GM21515 (cell line): ENCODE data around the gene DTX3.
"Not testable (repeated sequence)": the region's sequence is repeated elsewhere in the genome, so short reads cannot be mapped to it uniquely, and the experiment has no call there.

ENCODE experiments used
- ATAC-seq: cut with Tn5 transposase; IDR thresholded peaks from one replicate; pipeline ENCODE4 v1.9.1; 2021; ENCODE audit not compliant: unreplicated experiment

DTX3 gene

GRCh38 chr12:57582440-57582839 is 22.2 kb upstream of the DTX3 start:
- ATAC-seq = no peak

- peak; percentile 90 for ATAC-seq
Observed at GRCh38 chr12:57583008-57583831, 21.4 kb upstream of the DTX3 start.

- ATAC-seq = no peak
Observed at GRCh38 chr12:57584050-57584449, 20.6 kb upstream of the DTX3 start.

- no peak for ATAC-seq
Observed at GRCh38 chr12:57584690-57585089, 19.9 kb upstream of the DTX3 start.

GRCh38 chr12:57585156-57585555 is 19.5 kb upstream of the DTX3 start:
- no peak for ATAC-seq

- no peak for ATAC-seq
Observed at GRCh38 chr12:57586128-57586527, 18.5 kb upstream of the DTX3 start.

GRCh38 chr12:57586832-57587429 is 17.7 kb upstream of the DTX3 start:
- no peak for ATAC-seq

GRCh38 chr12:57588951-57589610 is 15.5 kb upstream of the DTX3 start:
- ATAC-seq = not testable (repeated sequence)

GRCh38 chr12:57590479-57590863 is 14.2 kb upstream of the DTX3 start:
- no peak for ATAC-seq

- peak; percentile 94 for ATAC-seq
Observed at GRCh38 chr12:57590864-57591781, 13.5 kb upstream of the DTX3 start, which contains the start of gene PIP4K2C. Gene PIP4K2C (plus strand): TSS chr12:57591192. CDS start chr12:57591290, 98 bp downstream.

GRCh38 chr12:57591782-57592325 is 12.8 kb upstream of the DTX3 start:
- ATAC-seq = no peak

- no peak for ATAC-seq
Observed at GRCh38 chr12:57592551-57593165, 12.0 kb upstream of the DTX3 start.

- no peak for ATAC-seq
Observed at GRCh38 chr12:57593187-57593586, 11.4 kb upstream of the DTX3 start.

GRCh38 chr12:57600395-57600794 is 4.2 kb upstream of the DTX3 start:
- ATAC-seq = no peak

GRCh38 chr12:57602544-57602943 is 2.1 kb upstream of the DTX3 start:
- no peak for ATAC-seq

GRCh38 chr12:57603324-57603723 is 1.3 kb upstream of the DTX3 start:
- no peak for ATAC-seq

GRCh38 chr12:57603815-57604453 is 690 bp upstream of the DTX3 start:
- ATAC-seq = no peak

GRCh38 chr12:57604992-57605810 is 577 bp downstream of the DTX3 start:
- no peak for ATAC-seq

- no peak for ATAC-seq
Observed at GRCh38 chr12:57605811-57606311, 1.2 kb downstream of the DTX3 start.
